ENCODE data around the gene CCND1.

CCND1 gene

DNA sequence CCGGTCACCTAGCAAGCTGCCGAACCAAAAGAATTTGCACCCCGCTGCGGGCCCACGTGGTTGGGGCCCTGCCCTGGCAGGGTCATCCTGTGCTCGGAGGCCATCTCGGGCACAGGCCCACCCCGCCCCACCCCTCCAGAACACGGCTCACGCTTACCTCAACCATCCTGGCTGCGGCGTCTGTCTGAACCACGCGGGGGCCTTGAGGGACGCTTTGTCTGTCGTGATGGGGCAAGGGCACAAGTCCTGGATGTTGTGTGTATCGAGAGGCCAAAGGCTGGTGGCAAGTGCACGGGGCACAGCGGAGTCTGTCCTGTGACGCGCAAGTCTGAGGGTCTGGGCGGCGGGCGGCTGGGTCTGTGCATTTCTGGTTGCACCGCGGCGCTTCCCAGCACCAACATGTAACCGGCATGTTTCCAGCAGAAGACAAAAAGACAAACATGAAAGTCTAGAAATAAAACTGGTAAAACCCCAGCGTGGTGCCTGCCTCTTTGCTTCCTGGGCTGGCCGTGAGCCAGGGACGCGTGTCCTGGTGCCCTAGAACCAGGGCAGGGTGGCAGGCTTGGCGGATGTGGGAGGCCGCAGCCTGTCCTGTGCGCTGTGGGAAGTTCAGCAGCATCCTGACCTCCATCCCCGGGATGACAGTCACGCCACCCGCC, 13.2 kb downstream of the CCND1 start:
- H3K36me3 ChIP-seq (ENCODE audit: control insufficient read depth, low read length): no peaks in the 10 kb centered on the region
- H3K9me2 ChIP-seq (replicated peaks; ENCODE audit: control insufficient read depth, low read length): no peaks in the 10 kb centered on the region
- no peaks in the 10 kb centered on the region for H3K4me1 ChIP-seq (ENCODE audit: control insufficient read depth, low read length)
- H3K4me3 ChIP-seq (ENCODE audit: low read length): no peak overlapping the region
- no peaks in the 10 kb centered on the region for H4K20me1 ChIP-seq (ENCODE audit: control insufficient read depth, insufficient read depth, low read depth, low read length)
- no peak for TF ChIP-seq CTCF (IDR thresholded peaks at IDR 0.05; ENCODE audit: low read depth, low read length, poor library complexity, severe bottlenecking)
- no peak for TF ChIP-seq EZH2phosphoT487 (IDR thresholded peaks at IDR 0.05; ENCODE audit: borderline replicate concordance, low read length)
- no peak overlapping the region for H3K27ac ChIP-seq (ENCODE audit: low read depth, low read length)
- H3K79me2 ChIP-seq (ENCODE audit: control insufficient read depth, low read length): no peaks in the 10 kb centered on the region
- no peaks in the 10 kb centered on the region for H3F3A ChIP-seq (ENCODE audit: control insufficient read depth, insufficient read depth)
- no peaks in the 10 kb centered on the region for H3K27me3 ChIP-seq (ENCODE audit: control insufficient read depth, low read length)
- no peak overlapping the region for H3K4me2 ChIP-seq (ENCODE audit: low read length)
- no peaks in the 10 kb centered on the region for H3K9me3 ChIP-seq (ENCODE audit: control insufficient read depth, insufficient read depth, low read length)

DNA sequence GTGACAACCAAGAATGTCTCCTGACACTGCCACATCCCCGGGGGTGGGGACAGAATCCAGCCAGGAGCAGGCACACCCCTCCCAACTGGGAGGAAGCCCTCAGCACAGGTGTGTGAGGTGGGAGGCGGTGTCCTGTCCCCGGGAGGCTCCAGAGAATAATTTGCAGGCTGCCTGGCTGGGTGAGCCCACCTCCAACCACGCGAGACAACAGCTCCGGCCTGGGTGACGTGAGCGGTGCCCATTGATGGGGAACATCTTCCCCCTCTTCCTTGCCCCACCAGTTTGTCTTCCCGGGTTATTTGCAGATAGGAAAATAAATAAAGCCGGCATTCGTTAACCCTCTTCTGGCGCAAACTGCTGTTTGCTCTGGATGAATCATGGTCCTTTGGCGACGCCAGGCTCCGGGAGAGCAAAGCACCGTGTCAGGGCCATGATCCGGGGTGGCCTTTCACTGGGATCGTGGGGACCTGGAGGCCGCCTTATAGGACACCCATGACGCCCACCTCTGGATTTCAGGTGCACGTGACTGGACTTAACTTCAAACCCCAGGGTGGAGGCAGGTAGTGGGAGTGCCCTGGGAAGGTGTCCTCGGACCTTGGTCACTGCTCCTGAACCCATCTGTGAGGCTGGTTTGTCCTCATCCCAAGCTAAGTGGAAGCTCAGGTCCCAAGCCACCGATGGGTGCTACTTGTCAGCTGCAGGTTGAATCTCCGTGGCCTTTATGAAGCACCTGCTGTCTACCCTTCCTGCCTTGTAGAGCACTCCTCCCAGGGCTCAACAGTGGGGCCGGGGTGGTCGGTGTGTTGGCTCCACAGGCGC, 13.9 kb downstream of the CCND1 start:
- H3K9me3 ChIP-seq (ENCODE audit: control insufficient read depth, insufficient read depth, low read length): no peaks in the 10 kb centered on the region
- H3K9me2 ChIP-seq (replicated peaks; ENCODE audit: control insufficient read depth, low read length): no peaks in the 10 kb centered on the region
- H3K27me3 ChIP-seq (ENCODE audit: control insufficient read depth, low read length): no peaks in the 10 kb centered on the region
- H3K79me2 ChIP-seq (ENCODE audit: control insufficient read depth, low read length): no peaks in the 10 kb centered on the region
- no peaks in the 10 kb centered on the region for H3F3A ChIP-seq (ENCODE audit: control insufficient read depth, insufficient read depth)
- H3K27ac ChIP-seq (ENCODE audit: low read depth, low read length): no peak overlapping the region
- TF ChIP-seq EZH2phosphoT487 (IDR thresholded peaks at IDR 0.05; ENCODE audit: borderline replicate concordance, low read length) (no peak), CTCF (IDR thresholded peaks at IDR 0.05; ENCODE audit: low read depth, low read length, poor library complexity, severe bottlenecking) (no peak)
- H3K4me1 ChIP-seq (ENCODE audit: control insufficient read depth, low read length): no peaks in the 10 kb centered on the region
- H3K4me2 ChIP-seq (ENCODE audit: low read length): no peak overlapping the region
- H4K20me1 ChIP-seq (ENCODE audit: control insufficient read depth, insufficient read depth, low read depth, low read length): no peaks in the 10 kb centered on the region
- no peak overlapping the region for H3K4me3 ChIP-seq (ENCODE audit: low read length)
- H3K36me3 ChIP-seq (ENCODE audit: control insufficient read depth, low read length): no peaks in the 10 kb centered on the region

DNA sequence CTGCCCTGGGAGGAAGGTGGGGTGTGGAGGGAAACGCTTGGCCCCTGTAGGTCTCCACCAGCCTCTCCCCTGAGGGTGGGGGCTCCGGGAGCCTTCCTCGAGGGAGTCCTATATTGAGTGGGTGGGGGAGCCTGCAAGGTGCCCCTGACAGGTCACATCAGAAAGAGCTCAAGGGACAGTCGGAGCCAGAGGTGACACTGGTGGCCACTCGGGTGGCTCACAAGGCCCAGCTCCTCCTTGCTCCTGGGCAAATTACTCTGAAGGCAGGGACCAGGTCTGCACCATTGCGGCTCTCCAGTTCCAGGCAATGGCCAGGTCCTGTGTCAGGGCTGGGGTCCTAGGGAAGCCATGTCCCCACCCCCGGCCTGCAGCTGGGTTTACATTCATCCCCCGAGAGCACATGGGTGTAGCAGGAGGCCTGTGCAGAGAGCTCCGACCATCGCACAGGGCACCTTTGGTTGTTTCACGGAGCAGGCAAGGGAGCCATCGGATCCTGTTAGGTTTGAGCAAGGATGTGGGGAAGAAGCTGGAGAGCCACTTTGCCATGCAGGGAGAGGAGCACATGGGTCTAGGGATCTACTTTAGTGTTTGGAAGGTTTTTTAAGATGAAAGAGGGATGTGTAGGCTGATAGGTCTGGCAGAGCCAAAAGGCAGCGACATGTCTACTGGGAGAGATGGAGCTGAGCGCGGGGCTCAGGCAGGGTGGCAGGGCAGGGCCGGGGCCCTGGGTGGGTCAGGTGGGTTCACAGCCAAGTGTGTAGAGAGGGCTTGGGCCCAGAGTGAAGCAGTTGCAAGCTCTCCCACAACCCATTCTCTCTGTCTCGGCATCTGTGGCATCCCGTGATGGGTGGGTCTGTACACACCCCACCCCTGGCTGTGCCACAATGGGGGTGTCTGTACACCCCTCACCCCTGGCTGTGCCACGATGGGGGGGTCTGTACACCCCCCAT, 14.8 kb downstream of the CCND1 start:
- Histone ChIP-seq H3K4me2 (ENCODE audit: low read length) (no peak overlapping the region), H3K27me3 (ENCODE audit: control insufficient read depth, low read length) (no peaks in the 10 kb centered on the region), H3K9me3 (ENCODE audit: control insufficient read depth, insufficient read depth, low read length) (no peaks in the 10 kb centered on the region), H4K20me1 (ENCODE audit: control insufficient read depth, insufficient read depth, low read depth, low read length) (no peaks in the 10 kb centered on the region), H3K9me2 (replicated peaks; ENCODE audit: control insufficient read depth, low read length) (no peaks in the 10 kb centered on the region), H3K79me2 (ENCODE audit: control insufficient read depth, low read length) (no peaks in the 10 kb centered on the region), H3K4me1 (ENCODE audit: control insufficient read depth, low read length) (no peaks in the 10 kb centered on the region), H3K4me3 (ENCODE audit: low read length) (no peak overlapping the region), H3K36me3 (ENCODE audit: control insufficient read depth, low read length) (no peaks in the 10 kb centered on the region), H3K27ac (ENCODE audit: low read depth, low read length) (no peak overlapping the region), H3F3A (ENCODE audit: control insufficient read depth, insufficient read depth) (no peaks in the 10 kb centered on the region)
- TF ChIP-seq EZH2phosphoT487 (IDR thresholded peaks at IDR 0.05; ENCODE audit: borderline replicate concordance, low read length) (no peak), CTCF (IDR thresholded peaks at IDR 0.05; ENCODE audit: low read depth, low read length, poor library complexity, severe bottlenecking) (no peak)

Data from DOHH2 (cell line).